Measurements from ENCODE around the gene STRC.
"Not testable (repeated sequence)": the region's sequence is repeated elsewhere in the genome, so short reads cannot be mapped to it uniquely, and the experiment has no call there.

DNA sequence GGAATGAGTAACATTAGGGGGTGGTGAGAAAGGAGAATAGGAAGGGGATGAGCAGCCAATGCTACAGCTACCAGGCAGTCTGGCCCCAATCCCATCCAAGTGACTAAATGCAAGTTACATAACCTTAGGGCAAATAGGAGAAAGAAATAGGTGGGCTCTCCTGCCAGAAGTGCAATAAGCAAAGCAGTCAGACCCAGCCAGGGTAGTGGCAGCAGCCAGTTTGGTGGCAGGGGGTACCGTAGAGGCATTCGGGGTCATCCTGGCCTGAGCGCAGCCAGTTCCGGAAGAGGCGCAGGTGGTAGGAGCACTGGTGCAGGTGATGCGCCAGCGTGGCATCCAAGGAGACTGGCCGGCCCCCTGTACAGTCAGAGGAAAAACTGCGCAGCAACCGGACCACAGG lies 41.1 kb upstream of the STRC start:
- TF ChIP-seq, protein P1, sequence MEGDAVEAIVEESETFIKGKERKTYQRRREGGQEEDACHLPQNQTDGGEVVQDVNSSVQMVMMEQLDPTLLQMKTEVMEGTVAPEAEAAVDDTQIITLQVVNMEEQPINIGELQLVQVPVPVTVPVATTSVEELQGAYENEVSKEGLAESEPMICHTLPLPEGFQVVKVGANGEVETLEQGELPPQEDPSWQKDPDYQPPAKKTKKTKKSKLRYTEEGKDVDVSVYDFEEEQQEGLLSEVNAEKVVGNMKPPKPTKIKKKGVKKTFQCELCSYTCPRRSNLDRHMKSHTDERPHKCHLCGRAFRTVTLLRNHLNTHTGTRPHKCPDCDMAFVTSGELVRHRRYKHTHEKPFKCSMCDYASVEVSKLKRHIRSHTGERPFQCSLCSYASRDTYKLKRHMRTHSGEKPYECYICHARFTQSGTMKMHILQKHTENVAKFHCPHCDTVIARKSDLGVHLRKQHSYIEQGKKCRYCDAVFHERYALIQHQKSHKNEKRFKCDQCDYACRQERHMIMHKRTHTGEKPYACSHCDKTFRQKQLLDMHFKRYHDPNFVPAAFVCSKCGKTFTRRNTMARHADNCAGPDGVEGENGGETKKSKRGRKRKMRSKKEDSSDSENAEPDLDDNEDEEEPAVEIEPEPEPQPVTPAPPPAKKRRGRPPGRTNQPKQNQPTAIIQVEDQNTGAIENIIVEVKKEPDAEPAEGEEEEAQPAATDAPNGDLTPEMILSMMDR (IDR thresholded peaks at IDR 0.05; ENCODE audit: insufficient read depth, low read length, poor library complexity, severe bottlenecking), result not testable (repeated sequence)
- not testable (repeated sequence) for TF ChIP-seq EZH2phosphoT487 (conservative IDR thresholded peaks at IDR 0.05; ENCODE audit: low read length)
